ENCODE results near the gene PBX2. TPM values are rescaled to one million over a fixed set of nuclear protein-coding genes. Genes with fewer than 3 reads are reported as not detected.

PBX2 gene
- total and polyA plus RNA-seq, 2 experiments from 2014 or later = 21.6 to 77.5 TPM

DNA sequence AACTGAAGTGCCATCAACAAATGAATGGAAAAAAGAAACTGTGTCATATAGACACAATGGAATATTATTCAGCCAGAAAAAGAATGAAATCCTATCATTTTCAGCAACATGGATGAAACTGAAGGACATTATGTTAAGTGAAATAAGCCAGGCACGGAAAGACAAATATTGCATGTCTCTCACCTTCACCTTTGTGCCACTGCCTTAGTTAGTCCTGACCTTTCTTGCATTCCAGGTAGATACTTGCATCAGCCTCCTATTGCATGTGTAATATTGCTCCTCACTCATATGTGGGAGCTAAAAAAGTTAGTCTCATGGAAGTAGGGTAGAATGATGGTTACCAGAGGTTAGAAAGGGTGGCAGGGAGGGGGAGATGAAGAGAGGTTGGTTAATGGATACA is 19.0 kb upstream of the PBX2 start:
- no peaks in the 10 kb centered on the region for H3K9me3 ChIP-seq (ENCODE audit: low read depth)
- WGBS (ENCODE audit: low lambda C conversion rate, missing lambda C conversion rate) = 54% methylated on average over 1 of the region's 1 CpG
- no peak for TF ChIP-seq EZH2phosphoT487 (IDR thresholded peaks at IDR 0.05; ENCODE audit: low read depth, severe bottlenecking, unreplicated experiment)
- no peak for TF ChIP-seq EZH2 (IDR thresholded peaks at IDR 0.05; ENCODE audit: borderline replicate concordance)
- TF ChIP-seq, protein P1, sequence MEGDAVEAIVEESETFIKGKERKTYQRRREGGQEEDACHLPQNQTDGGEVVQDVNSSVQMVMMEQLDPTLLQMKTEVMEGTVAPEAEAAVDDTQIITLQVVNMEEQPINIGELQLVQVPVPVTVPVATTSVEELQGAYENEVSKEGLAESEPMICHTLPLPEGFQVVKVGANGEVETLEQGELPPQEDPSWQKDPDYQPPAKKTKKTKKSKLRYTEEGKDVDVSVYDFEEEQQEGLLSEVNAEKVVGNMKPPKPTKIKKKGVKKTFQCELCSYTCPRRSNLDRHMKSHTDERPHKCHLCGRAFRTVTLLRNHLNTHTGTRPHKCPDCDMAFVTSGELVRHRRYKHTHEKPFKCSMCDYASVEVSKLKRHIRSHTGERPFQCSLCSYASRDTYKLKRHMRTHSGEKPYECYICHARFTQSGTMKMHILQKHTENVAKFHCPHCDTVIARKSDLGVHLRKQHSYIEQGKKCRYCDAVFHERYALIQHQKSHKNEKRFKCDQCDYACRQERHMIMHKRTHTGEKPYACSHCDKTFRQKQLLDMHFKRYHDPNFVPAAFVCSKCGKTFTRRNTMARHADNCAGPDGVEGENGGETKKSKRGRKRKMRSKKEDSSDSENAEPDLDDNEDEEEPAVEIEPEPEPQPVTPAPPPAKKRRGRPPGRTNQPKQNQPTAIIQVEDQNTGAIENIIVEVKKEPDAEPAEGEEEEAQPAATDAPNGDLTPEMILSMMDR (IDR thresholded peaks at IDR 0.05; ENCODE audit: poor library complexity) = no peak

DNA sequence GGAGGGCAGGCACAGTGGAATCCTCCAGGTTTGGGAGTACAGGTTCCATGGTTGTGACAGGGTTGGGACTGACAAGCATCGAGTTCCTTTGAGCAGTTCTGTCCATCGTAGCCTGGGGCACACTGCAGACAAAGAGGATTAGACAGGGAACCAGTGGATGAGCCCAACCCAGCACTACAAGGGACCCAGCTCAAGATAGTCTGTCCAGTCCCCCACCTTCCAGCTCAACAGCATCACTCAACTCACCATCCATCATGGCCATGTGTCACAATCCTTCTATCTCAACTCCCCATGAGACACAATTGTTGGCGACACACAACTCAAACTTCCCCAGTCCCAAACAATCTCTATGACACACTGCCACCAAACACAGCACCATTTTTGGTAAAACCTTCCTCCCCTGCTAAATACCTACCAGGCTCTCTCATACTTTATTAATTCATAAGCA is 14.3 kb upstream of the PBX2 start:
- no peaks in the 10 kb centered on the region for H3K79me2 ChIP-seq
- H3K4me3 ChIP-seq = no peak overlapping the region
- H3K4me2 ChIP-seq = no peak overlapping the region
- no peaks in the 10 kb centered on the region for H4K20me1 ChIP-seq (ENCODE audit: insufficient read depth, poor library complexity, severe bottlenecking)
- no peak for TF ChIP-seq EZH2phosphoT487 (IDR thresholded peaks at IDR 0.05; ENCODE audit: low read depth, severe bottlenecking, unreplicated experiment)
- TF ChIP-seq, protein P1 (IDR thresholded peaks at IDR 0.05; ENCODE audit: poor library complexity) = no peak
- no peak for TF ChIP-seq EZH2 (IDR thresholded peaks at IDR 0.05; ENCODE audit: borderline replicate concordance)
- H3K9me2 ChIP-seq (replicated peaks; ENCODE audit: insufficient read depth) = no peaks in the 10 kb centered on the region
- DNase-seq (ENCODE audit: low spot score) = no peak
- H3K27ac ChIP-seq = no peak overlapping the region
- H3K36me3 ChIP-seq (replicated peaks; ENCODE audit: insufficient read depth, low read depth) = no peaks in the 10 kb centered on the region
- no peak overlapping the region for H2AFZ ChIP-seq
- H3K9me3 ChIP-seq (ENCODE audit: low read depth) = no peaks in the 10 kb centered on the region
- 89% methylated on average over 3 of the region's 3 CpGs for WGBS (ENCODE audit: low lambda C conversion rate, missing lambda C conversion rate)
- no peaks in the 10 kb centered on the region for H3K4me1 ChIP-seq (ENCODE audit: insufficient read depth)
- no peaks in the 10 kb centered on the region for H3K27me3 ChIP-seq

More for the DNA sequence above, 19.0 kb upstream of the PBX2 start:
- H2AFZ ChIP-seq = no peak overlapping the region
- no peak overlapping the region for H3K4me2 ChIP-seq
- DNase-seq (ENCODE audit: low spot score) = no peak
- H3K36me3 ChIP-seq (replicated peaks; ENCODE audit: insufficient read depth, low read depth) = no peaks in the 10 kb centered on the region
- no peaks in the 10 kb centered on the region for H3K79me2 ChIP-seq
- no peak overlapping the region for H3K27ac ChIP-seq
- no peaks in the 10 kb centered on the region for H3K4me1 ChIP-seq (ENCODE audit: insufficient read depth)
- H4K20me1 ChIP-seq (ENCODE audit: insufficient read depth, poor library complexity, severe bottlenecking) = no peaks in the 10 kb centered on the region
- H3K27me3 ChIP-seq = no peaks in the 10 kb centered on the region
- no peaks in the 10 kb centered on the region for H3K9me2 ChIP-seq (replicated peaks; ENCODE audit: insufficient read depth)
- H3K4me3 ChIP-seq = no peak overlapping the region

DNA sequence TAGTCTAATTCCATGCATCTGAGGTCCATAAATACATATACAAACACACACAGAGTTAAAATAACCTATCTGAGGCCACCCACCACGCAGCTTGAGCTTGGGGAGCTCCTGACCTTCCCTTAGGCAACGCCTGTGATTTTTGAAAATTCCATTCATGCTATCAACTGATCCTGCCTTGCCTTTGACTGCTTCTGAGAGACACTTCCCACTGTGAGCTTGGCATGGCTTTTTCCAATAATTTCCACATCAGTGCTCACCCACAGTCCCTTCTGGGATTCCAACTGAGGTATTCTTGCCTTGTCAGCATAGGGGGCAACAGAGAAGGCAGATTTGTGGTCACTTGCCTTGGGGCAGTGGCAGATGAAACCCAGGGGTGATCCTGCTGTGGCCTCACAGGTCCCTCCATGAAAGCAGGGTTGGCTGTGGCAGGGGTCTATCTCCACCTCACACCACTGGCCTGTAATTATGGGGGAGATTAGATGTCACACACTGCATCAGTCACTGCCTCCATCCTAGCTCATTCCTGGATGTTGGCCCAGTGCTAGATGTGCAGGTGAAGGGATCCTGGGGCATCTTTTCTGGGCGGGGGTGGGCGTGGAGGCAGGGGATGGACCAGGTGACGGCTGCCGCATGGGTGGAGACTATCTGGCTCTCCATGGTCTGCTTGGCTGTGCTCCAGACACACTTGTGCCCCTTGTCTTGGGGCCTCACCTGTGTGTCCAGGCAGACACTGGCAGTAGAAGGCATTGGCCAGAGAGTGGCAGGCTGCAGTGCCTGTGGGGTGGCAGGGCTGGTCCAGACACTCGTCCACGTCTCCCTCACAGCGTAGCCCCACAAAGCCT is 13.6 kb upstream of the PBX2 start:
- Histone ChIP-seq H2AFZ (no peak overlapping the region), H3K36me3 (replicated peaks; ENCODE audit: insufficient read depth, low read depth) (no peaks in the 10 kb centered on the region), H3K4me1 (ENCODE audit: insufficient read depth) (no peaks in the 10 kb centered on the region), H3K4me3 (no peak overlapping the region), H3K9me3 (ENCODE audit: low read depth) (no peaks in the 10 kb centered on the region), H3K79me2 (no peaks in the 10 kb centered on the region), H3K27ac (no peak overlapping the region), H4K20me1 (ENCODE audit: insufficient read depth, poor library complexity, severe bottlenecking) (no peaks in the 10 kb centered on the region), H3K27me3 (no peaks in the 10 kb centered on the region), H3K9me2 (replicated peaks; ENCODE audit: insufficient read depth) (no peaks in the 10 kb centered on the region), H3K4me2 (no peak overlapping the region)
- no peak for DNase-seq (ENCODE audit: low spot score)
- WGBS (ENCODE audit: low lambda C conversion rate, missing lambda C conversion rate) = 83% methylated on average over 9 of the region's 9 CpGs
- no peak for TF ChIP-seq EZH2phosphoT487 (IDR thresholded peaks at IDR 0.05; ENCODE audit: low read depth, severe bottlenecking, unreplicated experiment)

- H4K20me1 ChIP-seq (ENCODE audit: insufficient read depth, poor library complexity, severe bottlenecking) = no peaks in the 10 kb centered on the region
- H3K36me3 ChIP-seq (replicated peaks; ENCODE audit: insufficient read depth, low read depth) = no peaks in the 10 kb centered on the region
- 96% methylated on average over 9 of the region's 9 CpGs for WGBS (ENCODE audit: low lambda C conversion rate, missing lambda C conversion rate)
- H3K79me2 ChIP-seq = no peaks in the 10 kb centered on the region
- TF ChIP-seq EZH2phosphoT487 (IDR thresholded peaks at IDR 0.05; ENCODE audit: low read depth, severe bottlenecking, unreplicated experiment) (no peak), EZH2 (IDR thresholded peaks at IDR 0.05; ENCODE audit: borderline replicate concordance) (no peak)
- TF ChIP-seq, protein P1 (IDR thresholded peaks at IDR 0.05; ENCODE audit: poor library complexity) = no peak
- H3K4me1 ChIP-seq (ENCODE audit: insufficient read depth) = no peaks in the 10 kb centered on the region
- H3K4me2 ChIP-seq = no peak overlapping the region
- no peak overlapping the region for H2AFZ ChIP-seq
- H3K9me2 ChIP-seq (replicated peaks; ENCODE audit: insufficient read depth) = no peaks in the 10 kb centered on the region
- no peak for DNase-seq (ENCODE audit: low spot score)
- H3K9me3 ChIP-seq (ENCODE audit: low read depth) = no peaks in the 10 kb centered on the region
- no peaks in the 10 kb centered on the region for H3K27me3 ChIP-seq
- no peak overlapping the region for H3K27ac ChIP-seq
- H3K4me3 ChIP-seq = no peak overlapping the region
Measured at GRCh38 chr6:32202186-32202585, 12.2 kb upstream of the PBX2 start.

All from hepatocyte (in vitro differentiated cells).